GM23248 (cell line): Measurements from ENCODE around the gene HEPN1.

Experiments
- EZH2 ChIP-seq: fragments of 200-600 bp; sonication (generic); IDR thresholded peaks from 2 replicates; pipeline ENCODE4 v1.6.1; 2018; ENCODE audit warnings: antibody characterized with exemption, mild to moderate bottlenecking; ENCODE audit not compliant: insufficient read depth, poor library complexity, severe bottlenecking
- EZH2phosphoT487 ChIP-seq: fragments of 200-600 bp; sonication (generic); IDR thresholded peaks from 2 replicates; pipeline ENCODE4 v1.6.1; 2018; ENCODE audit warnings: antibody characterized with exemption, moderate library complexity, mild to moderate bottlenecking, low read depth; ENCODE audit not compliant: insufficient read depth

DNA sequence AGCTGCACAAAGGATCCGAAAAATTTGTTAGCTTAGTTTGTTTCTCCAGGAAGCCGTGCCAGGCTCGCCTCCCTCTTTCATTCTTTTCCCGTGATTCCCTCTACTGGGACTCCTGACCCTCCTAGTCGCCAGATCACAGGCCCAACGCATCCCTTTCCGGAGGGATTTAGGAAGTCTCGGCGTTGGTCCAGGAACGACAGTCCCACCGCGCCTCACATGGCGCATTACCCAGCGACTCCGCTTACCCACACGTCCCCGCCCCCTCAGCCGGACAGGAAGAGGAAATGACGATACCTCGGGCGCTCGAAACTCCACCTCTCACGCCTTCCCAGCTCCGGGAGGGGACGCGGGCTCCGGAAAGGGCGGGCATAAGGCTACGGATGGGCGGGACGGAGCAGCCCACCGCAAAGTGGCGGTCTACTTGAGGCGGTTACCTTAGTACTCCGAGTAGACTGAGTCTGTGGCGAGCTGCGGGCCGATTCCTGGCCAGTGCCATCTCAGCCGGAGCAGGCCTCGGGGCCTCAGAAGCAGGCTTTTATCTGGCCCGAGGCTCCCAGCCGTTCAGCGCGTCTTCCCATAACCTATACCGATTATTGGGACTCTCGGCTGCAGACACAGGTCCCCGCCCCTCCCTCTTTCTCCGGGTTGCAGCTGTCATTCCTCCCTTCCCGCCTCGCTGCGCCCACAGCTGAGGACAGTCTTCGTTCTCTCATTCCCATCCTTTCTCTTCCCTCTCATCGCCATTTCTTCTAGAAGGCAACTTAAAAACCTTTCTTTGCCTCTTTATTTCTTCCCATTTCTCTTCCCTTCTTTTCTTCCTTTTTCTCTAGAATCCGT is 34.9 kb downstream of the HEPN1 start, which contains the start of gene CCDC15:
- TF ChIP-seq EZH2 (no peak), EZH2phosphoT487 (no peak)
